Lung (tissue), 12 donors: ENCODE results near the gene ZNF586. TPM values are rescaled to one million over a fixed set of nuclear protein-coding genes. Genes with fewer than 3 reads are reported as not detected.
A peak's percentile ranks its signal among the peaks of the same experiment; 100 is the strongest.

Experiments
- ATAC-seq: fragments of 200-7000 bp; cut with Tn5 transposase; one replicate; pipeline ENCODE4 v1.9.1; 2020; ENCODE audit warnings: moderate number of reproducible peaks; ENCODE audit not compliant: insufficient read depth, low FRiP score
- DNase-seq, 3 donors: peaks; one replicate each; pipeline ENCODE4 v3.0.0-alpha.2; 2013 to 2017
- H3K27ac ChIP-seq, 2 donors: one replicate each; pipeline ENCODE4 v1.5.1; 2013; ENCODE audit warnings: mild to moderate bottlenecking in 2 of 2, moderate library complexity in 2 of 2, control low read depth in 1 of 2, inconsistent platforms in 1 of 2, low read depth in 1 of 2, low read length in 1 of 2
- H3K27me3 ChIP-seq, 3 donors: one replicate each; pipeline ENCODE4 v1.5.1; 2013; ENCODE audit warnings: low read length in 2 of 3; ENCODE audit not compliant: control insufficient read depth in 3 of 3, insufficient read depth in 3 of 3
- H3K36me3 ChIP-seq, 4 donors: one replicate each; pipeline ENCODE4 v1.5.1; 2013; ENCODE audit warnings: low read length in 4 of 4, mild to moderate bottlenecking in 1 of 4, moderate library complexity in 1 of 4; ENCODE audit not compliant: control insufficient read depth in 4 of 4, insufficient read depth in 4 of 4
- H3K4me1 ChIP-seq, 5 donors: one replicate each; pipeline ENCODE4 v1.5.1; 2013; ENCODE audit warnings: low read length in 5 of 5, mild to moderate bottlenecking in 2 of 5, moderate library complexity in 1 of 5; ENCODE audit not compliant: control insufficient read depth in 5 of 5, insufficient read depth in 5 of 5
- H3K4me3 ChIP-seq: one replicate; pipeline ENCODE4 v1.5.1; 2013; ENCODE audit warnings: mild to moderate bottlenecking, control low read depth, moderate library complexity
- H3K9ac ChIP-seq, 2 donors: one replicate each; pipeline ENCODE4 v1.5.1; 2013; ENCODE audit warnings: low read length in 2 of 2, control low read depth in 1 of 2; ENCODE audit not compliant: insufficient read depth in 1 of 2
- H3K9me3 ChIP-seq, 4 donors: one replicate each; pipeline ENCODE4 v1.5.1; 2013; ENCODE audit warnings: low read length in 3 of 4, mild to moderate bottlenecking in 1 of 4, moderate library complexity in 1 of 4; ENCODE audit not compliant: control insufficient read depth in 4 of 4, insufficient read depth in 3 of 4
- WGBS, 2 donors: extraction: QIAGEN DNeasy Blood & Tissue Kit; methylation state at CpG; one replicate each; pipeline ENCODE4 v1.1.7; 2013; 5-methylcytosine and 5-hydroxymethylcytosine counted together
- polyA plus RNA-seq, 2 donors: library from polyadenylated mRNA; stranded (reverse); fragments of 200-250 nt; gene quantifications; one replicate each; pipeline ENCODE4 v1.2.1, GENCODE V29; 2013
- total RNA-seq, 2 donors: library from RNA; depleted of rRNA in 1 of 2; stranded (reverse); fragments of >200 nt in 1 of 2; gene quantifications; one replicate each; pipeline ENCODE4 v1.2.1, GENCODE V29; 2014 to 2021
- TF ChIP-seq, protein P1 (sequence below): IDR thresholded peaks from 2 replicates; pipeline ENCODE4 v1.5.1; 2012; ENCODE audit warnings: mild to moderate bottlenecking; ENCODE audit errors: control extremely low read depth, extremely low read depth
- donor health status: control.
- donor health status: control.
- donor health status: Bipolar disorder and iron deficiency.
- donor health status: healthy.
- donor health status: DM: yes; HTN: yes; CAD: no.

Gene ZNF586
- total and polyA plus RNA-seq, 4 donors, result 4.8 to 48.1 (median 11.1) TPM

- Histone ChIP-seq H3K9ac (no peak overlapping the region), H3K27ac (no peak overlapping the region), H3K36me3 (peaks cover 0 to 10% (median 6%) of the 10 kb centered on the region in 4 donors), H3K9me3 (peaks cover 0 to 4% (median 0%) of the 10 kb centered on the region in 4 donors), H3K27me3 (no peaks in the 10 kb centered on the region), H3K4me3 (no peak overlapping the region), H3K4me1 (peaks cover 0 to 19% (median 3%) of the 10 kb centered on the region in 5 donors)
- DNase-seq (no peak), ATAC-seq (no peak)
- 78 to 86% methylated on average over 5 of the region's 5 CpGs for WGBS, 2 donors
- TF ChIP-seq, protein P1, sequence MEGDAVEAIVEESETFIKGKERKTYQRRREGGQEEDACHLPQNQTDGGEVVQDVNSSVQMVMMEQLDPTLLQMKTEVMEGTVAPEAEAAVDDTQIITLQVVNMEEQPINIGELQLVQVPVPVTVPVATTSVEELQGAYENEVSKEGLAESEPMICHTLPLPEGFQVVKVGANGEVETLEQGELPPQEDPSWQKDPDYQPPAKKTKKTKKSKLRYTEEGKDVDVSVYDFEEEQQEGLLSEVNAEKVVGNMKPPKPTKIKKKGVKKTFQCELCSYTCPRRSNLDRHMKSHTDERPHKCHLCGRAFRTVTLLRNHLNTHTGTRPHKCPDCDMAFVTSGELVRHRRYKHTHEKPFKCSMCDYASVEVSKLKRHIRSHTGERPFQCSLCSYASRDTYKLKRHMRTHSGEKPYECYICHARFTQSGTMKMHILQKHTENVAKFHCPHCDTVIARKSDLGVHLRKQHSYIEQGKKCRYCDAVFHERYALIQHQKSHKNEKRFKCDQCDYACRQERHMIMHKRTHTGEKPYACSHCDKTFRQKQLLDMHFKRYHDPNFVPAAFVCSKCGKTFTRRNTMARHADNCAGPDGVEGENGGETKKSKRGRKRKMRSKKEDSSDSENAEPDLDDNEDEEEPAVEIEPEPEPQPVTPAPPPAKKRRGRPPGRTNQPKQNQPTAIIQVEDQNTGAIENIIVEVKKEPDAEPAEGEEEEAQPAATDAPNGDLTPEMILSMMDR, result no peak
Observed at GRCh38 chr19:57800696-57801095, 31.2 kb downstream of the ZNF586 start.

GRCh38 chr19:57802269-57802668 lies 32.8 kb downstream of the ZNF586 start:
- H3K36me3 ChIP-seq, result peaks cover 0 to 5% (median 1%) of the 10 kb centered on the region in 4 donors
- H3K27me3 ChIP-seq, result no peaks in the 10 kb centered on the region
- DNase-seq (no peak), ATAC-seq (no peak)
- H3K9ac ChIP-seq, result no peak overlapping the region
- H3K4me3 ChIP-seq, result no peak overlapping the region
- peaks cover 0 to 4% (median 0%) of the 10 kb centered on the region in 4 donors for H3K9me3 ChIP-seq
- peaks cover 0 to 19% (median 4%) of the 10 kb centered on the region in 5 donors for H3K4me1 ChIP-seq
- 88 to 90% methylated on average over 4 of the region's 4 CpGs for WGBS, 2 donors
- H3K27ac ChIP-seq, result no peak overlapping the region
- TF ChIP-seq, protein P1, result no peak

DNA sequence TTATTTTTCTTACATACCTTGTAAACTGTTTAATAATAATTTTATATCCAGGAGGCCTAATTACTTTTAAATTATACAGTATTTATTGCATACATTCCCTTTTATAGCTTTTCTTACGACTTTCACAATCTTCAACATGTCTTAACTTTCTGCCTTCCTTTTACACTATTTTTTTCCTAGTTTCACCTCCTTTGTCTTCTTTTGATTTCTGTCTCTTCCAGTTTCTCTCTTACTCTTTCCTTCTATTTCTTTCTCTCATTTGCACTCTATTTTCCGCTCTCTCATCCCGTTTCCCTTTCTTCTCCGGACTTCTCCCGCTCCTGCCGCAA lies 33.8 kb downstream of the ZNF586 start:
- peaks cover 0 to 4% (median 0%) of the 10 kb centered on the region in 4 donors for H3K9me3 ChIP-seq
- peaks cover 0 to 9% (median 3%) of the 10 kb centered on the region in 4 donors for H3K36me3 ChIP-seq
- H3K4me3 ChIP-seq, result no peak overlapping the region
- WGBS, 2 donors, result 4 to 11% methylated on average over 6 of the region's 6 CpGs
- H3K27ac ChIP-seq, result peak overlapping the region in 1 of 2 donors; percentile 89
- peaks cover 0 to 19% (median 4%) of the 10 kb centered on the region in 5 donors for H3K4me1 ChIP-seq
- no peaks in the 10 kb centered on the region for H3K27me3 ChIP-seq
- peak in 1 of 3 donors; percentile 76 for DNase-seq
- peak overlapping the region; percentile 59 to 83 for H3K9ac ChIP-seq
- no peak for ATAC-seq
- TF ChIP-seq, protein P1, result no peak
